Astrocyte (in vitro differentiated cells and primary cell): Measurements from ENCODE around the gene COL5A1. TPM values are rescaled to one million over a fixed set of nuclear protein-coding genes. Genes with fewer than 3 reads are reported as not detected.

Experiments used
- DNase-seq: peaks from one replicate; pipeline ENCODE4 v3.0.0-alpha.2; 2010; ENCODE audit warnings: low read depth
- FAIRE-seq: peaks from 2 replicates; lab custom pipeline; 2011; peaks lifted over from hg19 to GRCh38; lab: Jason Lieb, UNC
- H2AFZ ChIP-seq: 2 replicates; pipeline ENCODE4 v1.6.0; 2012; ENCODE audit warnings: low read depth, low read length, inconsistent platforms
- H3K27ac ChIP-seq: 2 replicates; pipeline ENCODE4 v1.5.1; 2011; ENCODE audit warnings: low read depth, low read length, inconsistent platforms
- H3K27me3 ChIP-seq: 2 replicates; pipeline ENCODE4 v1.6.0; 2011; ENCODE audit warnings: low read length, inconsistent platforms; ENCODE audit not compliant: insufficient read depth
- H3K36me3 ChIP-seq: 2 replicates; pipeline ENCODE4 v1.5.1; 2011; ENCODE audit warnings: low read length, inconsistent platforms; ENCODE audit not compliant: insufficient read depth
- H3K4me1 ChIP-seq: 2 replicates; pipeline ENCODE4 v1.5.1; 2011; ENCODE audit warnings: low read length, inconsistent platforms; ENCODE audit not compliant: insufficient read depth
- H3K4me2 ChIP-seq: 2 replicates; pipeline ENCODE4 v1.6.0; 2012; ENCODE audit warnings: low read length, inconsistent platforms
- H3K4me3 ChIP-seq: 2 replicates; pipeline ENCODE4 v1.5.1; 2011; ENCODE audit warnings: low read depth, mild to moderate bottlenecking, low read length, inconsistent platforms; ENCODE audit not compliant: insufficient read depth
- H3K79me2 ChIP-seq: 2 replicates; pipeline ENCODE4 v1.6.0; 2012; ENCODE audit warnings: mild to moderate bottlenecking, low read length, inconsistent platforms; ENCODE audit not compliant: insufficient read depth
- H3K9ac ChIP-seq: 2 replicates; pipeline ENCODE4 v1.6.0; 2012; ENCODE audit warnings: mild to moderate bottlenecking, low read length, inconsistent platforms
- H3K9me3 ChIP-seq: 2 replicates; pipeline ENCODE4 v1.5.1; 2012; ENCODE audit warnings: low read depth, mild to moderate bottlenecking, low read length, inconsistent platforms; ENCODE audit not compliant: insufficient read depth
- H4K20me1 ChIP-seq: 2 replicates; pipeline ENCODE4 v1.6.0; 2012; ENCODE audit warnings: low read length, inconsistent platforms; ENCODE audit not compliant: insufficient read depth
- H3K27ac Mint-ChIP-seq: one replicate; pipeline ENCODE4 v1.8.0; 2021; ENCODE audit warnings: mild to moderate bottlenecking, mixed read lengths; ENCODE audit not compliant: unreplicated experiment
- H3K27me3 Mint-ChIP-seq: one replicate; pipeline ENCODE4 v1.8.0; 2021; ENCODE audit warnings: low read depth, mixed read lengths; ENCODE audit not compliant: unreplicated experiment
- H3K36me3 Mint-ChIP-seq: one replicate; pipeline ENCODE4 v1.8.0; 2021; ENCODE audit warnings: low read depth, mixed read lengths; ENCODE audit not compliant: unreplicated experiment
- H3K4me1 Mint-ChIP-seq: one replicate; pipeline ENCODE4 v1.8.0; 2021; ENCODE audit warnings: low read depth, mixed read lengths; ENCODE audit not compliant: unreplicated experiment
- H3K4me3 Mint-ChIP-seq: one replicate; pipeline ENCODE4 v1.8.0; 2021; ENCODE audit warnings: mild to moderate bottlenecking, moderate library complexity, mixed read lengths; ENCODE audit not compliant: unreplicated experiment
- H3K9me3 Mint-ChIP-seq: one replicate; pipeline ENCODE4 v1.8.0; 2021; ENCODE audit warnings: mild to moderate bottlenecking, mixed read lengths; ENCODE audit not compliant: unreplicated experiment
- EZH2 ChIP-seq: IDR thresholded peaks from 2 replicates; pipeline ENCODE4 v1.6.1; 2012; ENCODE audit warnings: mild to moderate bottlenecking, low read length, inconsistent platforms; ENCODE audit not compliant: insufficient read depth
- total RNA-seq: library from RNA; stranded (reverse); gene quantifications from 2 replicates; pipeline ENCODE4 v1.2.1, GENCODE V29; 2021
- TF ChIP-seq, protein P1 (sequence below): IDR thresholded peaks from 2 replicates; pipeline ENCODE4 v1.5.1; 2011; ENCODE audit warnings: low read depth, mild to moderate bottlenecking, inconsistent platforms, low read length, moderate library complexity; ENCODE audit not compliant: insufficient read depth

COL5A1 gene
- total RNA-seq, 1 donor from 2014 or later: 1,055 TPM

DNA sequence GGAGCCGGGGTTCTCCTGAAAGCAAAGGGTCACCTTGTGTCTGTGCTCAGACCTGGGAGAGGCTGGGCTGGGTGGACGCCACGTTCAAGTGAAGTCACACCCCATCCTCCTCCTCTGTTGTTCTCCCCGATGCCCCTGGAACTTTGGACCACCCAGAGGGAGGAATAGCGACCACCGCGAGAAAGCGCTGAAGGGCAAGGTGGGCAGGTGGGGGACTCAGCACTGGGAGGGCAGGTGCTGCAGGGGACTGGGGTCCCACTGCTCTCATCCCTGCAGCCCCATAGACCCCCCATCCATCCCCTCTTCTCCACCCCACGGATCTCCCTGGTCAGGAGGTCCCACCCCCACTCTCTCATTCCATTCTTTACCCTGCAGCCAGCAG, 48.8 kb upstream of the COL5A1 start:
- FAIRE-seq (no peak), DNase-seq (no peak)
- Histone ChIP-seq H3K4me1 (peaks cover 31% of the 10 kb centered on the region), H3K4me3 (no peak overlapping the region), H3K27me3 (no peaks in the 10 kb centered on the region), H4K20me1 (no peaks in the 10 kb centered on the region), H3K4me2 (peak overlapping the region; percentile 68), H3K9me3 (no peaks in the 10 kb centered on the region), H3K79me2 (no peaks in the 10 kb centered on the region), H3K9ac (peak overlapping the region; percentile 71), H3K36me3 (no peaks in the 10 kb centered on the region), H2AFZ (peak overlapping the region; percentile 55), H3K27ac (peak overlapping the region; percentile 88)
- peaks cover 3% of the 10 kb centered on the region for H3K9me3 Mint-ChIP-seq
- H3K36me3 Mint-ChIP-seq: no peaks in the 10 kb centered on the region
- H3K4me3 Mint-ChIP-seq: no peak overlapping the region
- no peaks in the 10 kb centered on the region for H3K27me3 Mint-ChIP-seq
- peak overlapping the region; percentile 97 for H3K27ac Mint-ChIP-seq
- peaks cover 27% of the 10 kb centered on the region for H3K4me1 Mint-ChIP-seq
- TF ChIP-seq, protein P1, sequence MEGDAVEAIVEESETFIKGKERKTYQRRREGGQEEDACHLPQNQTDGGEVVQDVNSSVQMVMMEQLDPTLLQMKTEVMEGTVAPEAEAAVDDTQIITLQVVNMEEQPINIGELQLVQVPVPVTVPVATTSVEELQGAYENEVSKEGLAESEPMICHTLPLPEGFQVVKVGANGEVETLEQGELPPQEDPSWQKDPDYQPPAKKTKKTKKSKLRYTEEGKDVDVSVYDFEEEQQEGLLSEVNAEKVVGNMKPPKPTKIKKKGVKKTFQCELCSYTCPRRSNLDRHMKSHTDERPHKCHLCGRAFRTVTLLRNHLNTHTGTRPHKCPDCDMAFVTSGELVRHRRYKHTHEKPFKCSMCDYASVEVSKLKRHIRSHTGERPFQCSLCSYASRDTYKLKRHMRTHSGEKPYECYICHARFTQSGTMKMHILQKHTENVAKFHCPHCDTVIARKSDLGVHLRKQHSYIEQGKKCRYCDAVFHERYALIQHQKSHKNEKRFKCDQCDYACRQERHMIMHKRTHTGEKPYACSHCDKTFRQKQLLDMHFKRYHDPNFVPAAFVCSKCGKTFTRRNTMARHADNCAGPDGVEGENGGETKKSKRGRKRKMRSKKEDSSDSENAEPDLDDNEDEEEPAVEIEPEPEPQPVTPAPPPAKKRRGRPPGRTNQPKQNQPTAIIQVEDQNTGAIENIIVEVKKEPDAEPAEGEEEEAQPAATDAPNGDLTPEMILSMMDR: no peak
- no peak for TF ChIP-seq EZH2

DNA sequence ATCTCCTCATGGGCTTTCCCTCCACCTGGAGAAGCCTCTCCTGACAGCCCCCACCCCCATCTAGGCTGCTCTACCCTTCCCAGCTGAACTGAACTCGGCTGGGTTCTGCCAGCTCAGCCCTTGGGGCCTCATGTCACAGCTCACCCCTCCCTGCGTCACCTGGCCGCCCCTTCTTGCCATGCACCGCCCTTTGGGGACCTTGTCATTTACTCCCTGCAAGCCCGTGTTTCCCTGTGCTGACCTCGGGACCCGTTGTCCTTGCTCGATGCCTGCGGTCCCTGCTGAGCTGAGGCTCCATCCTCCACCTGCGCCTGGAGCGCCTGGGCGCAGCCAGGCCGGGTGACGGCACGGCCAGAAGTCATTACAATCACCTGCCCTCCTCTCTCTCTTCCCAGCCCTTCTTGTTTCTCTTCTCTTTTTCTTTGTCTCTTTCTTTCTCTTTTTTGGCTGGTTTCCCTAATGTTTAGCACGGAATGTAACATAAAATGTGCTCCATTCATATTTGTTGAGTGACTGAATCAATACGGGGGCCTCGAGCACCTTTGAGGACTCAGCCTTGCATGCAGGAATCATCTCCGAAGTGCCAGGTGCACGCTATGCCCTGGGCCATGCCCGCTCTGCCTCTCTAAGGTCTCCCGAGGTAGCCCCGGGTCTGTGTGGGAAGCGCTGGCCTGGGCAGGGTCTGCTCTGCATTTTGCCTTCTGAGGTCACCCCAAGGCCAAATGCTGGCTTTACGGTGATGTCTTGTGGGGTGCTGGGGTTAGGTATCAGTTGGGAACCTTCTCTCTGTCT, 48.1 kb upstream of the COL5A1 start:
- no peak for DNase-seq
- no peaks in the 10 kb centered on the region for H3K27me3 ChIP-seq
- peak overlapping the region; percentile 71 for H3K9ac ChIP-seq
- peaks cover 31% of the 10 kb centered on the region for H3K4me1 ChIP-seq
- TF ChIP-seq, protein P1: no peak
- no peak for TF ChIP-seq EZH2
- H2AFZ ChIP-seq: no peak overlapping the region
- no peak overlapping the region for H3K27ac ChIP-seq
- H3K79me2 ChIP-seq: no peaks in the 10 kb centered on the region
- H3K4me2 ChIP-seq: no peak overlapping the region
- Mint-ChIP-seq H3K27ac (no peak overlapping the region), H3K4me1 (peaks cover 27% of the 10 kb centered on the region), H3K4me3 (peak overlapping the region; percentile 27), H3K36me3 (no peaks in the 10 kb centered on the region), H3K9me3 (peaks cover 3% of the 10 kb centered on the region), H3K27me3 (no peaks in the 10 kb centered on the region)
- no peak for FAIRE-seq
- H4K20me1 ChIP-seq: no peaks in the 10 kb centered on the region
- H3K4me3 ChIP-seq: no peak overlapping the region
- no peaks in the 10 kb centered on the region for H3K9me3 ChIP-seq
- no peaks in the 10 kb centered on the region for H3K36me3 ChIP-seq
